A673 (cell line): ENCODE data around the gene IL17A.

Source experiments
- CTCF ChIP-seq: fragments of 300-800, 200-600 bp; sonication (generic); conservative IDR thresholded peaks from 2 replicates; pipeline ENCODE4 v1.5.1; 2017; ENCODE audit warnings: low read depth, mild to moderate bottlenecking, antibody characterized with exemption, low read length, moderate library complexity, mixed read lengths
- EZH2 ChIP-seq: fragments of 200-600 bp; sonication (generic); IDR thresholded peaks from 2 replicates; pipeline ENCODE4 v1.6.1; 2017; ENCODE audit warnings: borderline replicate concordance, low read depth, mild to moderate bottlenecking, mixed read lengths, antibody characterized with exemption, low read length; ENCODE audit not compliant: poor library complexity, severe bottlenecking

GRCh38 chr6:52230685-52231084 lies 44.5 kb downstream of the IL17A start:
- TF ChIP-seq CTCF (no peak), EZH2 (no peak)
